HepG2 (cell line): ENCODE data around the gene GPR17. TPM values are rescaled to one million over a fixed set of nuclear protein-coding genes. Genes with fewer than 3 reads are reported as not detected.

ENCODE experiments used
- ATAC-seq: fragments of 200-7000 bp; cut with Tn5 transposase; 3 replicates; pipeline ENCODE4 v1.9.1; 2020; ENCODE audit warnings: mild to moderate bottlenecking, moderate library complexity
- BruUV-seq: library from RNA; stranded (reverse); fragments of 400-500 nt; replicated peaks from 2 replicates; lab custom pipeline; 2021; lab: Mats Ljungman, UMichigan
- CTCF ChIA-PET: fragments of 300-600 bp; formaldehyde crosslinking; extraction: SDS; loops from one replicate; lab custom pipeline; 2021; ENCODE audit warnings: low total read pairs, inconsistent platforms, low intra/inter-chr PET ratio; lab: Yijun Ruan, JAX
- POLR2A ChIA-PET: fragments of 350-600 bp; sonication (Branson Sonifier 250); formaldehyde crosslinking; loops from one replicate; lab custom pipeline; 2020; ENCODE audit warnings: antibody characterized with exemption, inconsistent platforms; lab: Yijun Ruan, JAX
- DNase-seq: peaks from one replicate; pipeline ENCODE4 v3.0.0-alpha.2; 2015; ENCODE audit warnings: low spot score
- FAIRE-seq: peaks from 3 replicates; lab custom pipeline; 2011; peaks lifted over from hg19 to GRCh38; lab: Jason Lieb, UNC
- H2AFZ ChIP-seq: one replicate; pipeline ENCODE4 v1.6.1; 2011; ENCODE audit warnings: low read length, inconsistent platforms
- H3K27ac ChIP-seq: fragments of 300-600 bp; 3 replicates; pipeline ENCODE4 v1.8.0; 2011; ENCODE audit warnings: mixed run types, mild to moderate bottlenecking, mixed read lengths, low read length, inconsistent platforms; ENCODE audit not compliant: insufficient read depth; ENCODE audit errors: extremely low read length
- H3K27me3 ChIP-seq, 2 experiments: fragments of 200-600 bp in 1 of 2; 2 replicates in 1 of 2; 3 replicates in 1 of 2; pipeline versions ENCODE4 v1.6.0 to v1.8.0; 2011; ENCODE audit warnings: low read length in 2 of 2, mild to moderate bottlenecking in 2 of 2, moderate library complexity in 2 of 2, inconsistent platforms in 1 of 2; ENCODE audit not compliant: insufficient read depth in 2 of 2, control insufficient read depth in 1 of 2
- H3K36me3 ChIP-seq, 2 experiments: fragments of 200-600 bp in 1 of 2; replicated peaks in 1 of 2; 2 replicates in 1 of 2; 3 replicates in 1 of 2; pipeline versions ENCODE4 v1.5.1 to v1.8.0; 2011; ENCODE audit warnings: low read length in 2 of 2, inconsistent platforms in 1 of 2; ENCODE audit not compliant: insufficient read depth in 2 of 2, control insufficient read depth in 1 of 2
- H3K4me1 ChIP-seq: 2 replicates; pipeline ENCODE4 v1.5.1; 2012; ENCODE audit warnings: low read length, inconsistent platforms; ENCODE audit not compliant: insufficient read depth
- H3K4me2 ChIP-seq: 2 replicates; pipeline ENCODE4 v1.6.0; 2011; ENCODE audit warnings: low read depth, low read length, inconsistent platforms
- H3K4me3 ChIP-seq, 3 experiments: fragments of 200-600 bp in 1 of 3; sonication (generic), shearing (Covaris generic) in 1 of 3; replicated peaks in 1 of 3; 2 replicates each; pipeline ENCODE4 v1.5.1; 2011 to 2016; ENCODE audit warnings: low read length in 3 of 3, inconsistent platforms in 2 of 3, low read depth in 2 of 3, mild to moderate bottlenecking in 2 of 3, control low read depth in 1 of 3, mixed read lengths in 1 of 3; ENCODE audit not compliant: insufficient read depth in 1 of 3
- H3K79me2 ChIP-seq: one replicate; pipeline ENCODE4 v1.6.1; 2011; ENCODE audit warnings: low read length, inconsistent platforms; ENCODE audit not compliant: insufficient read depth
- H3K9ac ChIP-seq: 2 replicates; pipeline ENCODE4 v1.6.0; 2011; ENCODE audit warnings: mild to moderate bottlenecking, low read depth, low read length, inconsistent platforms; ENCODE audit not compliant: insufficient read depth
- H3K9me3 ChIP-seq: 2 replicates; pipeline ENCODE4 v1.5.1; 2012; ENCODE audit warnings: mild to moderate bottlenecking, low read length
- H4K20me1 ChIP-seq: 2 replicates; pipeline ENCODE4 v1.6.0; 2011; ENCODE audit warnings: inconsistent platforms, mild to moderate bottlenecking, low read length, moderate library complexity; ENCODE audit not compliant: insufficient read depth
- ARNT ChIP-seq: fragments of 450-650 bp; IDR thresholded peaks from 2 replicates; pipeline ENCODE4 v1.6.1; 2017
- GATA4 ChIP-seq: sonication (generic); IDR thresholded peaks from 2 replicates; pipeline ENCODE4 v1.6.1; 2016; ENCODE audit warnings: antibody characterized with exemption, low read depth, borderline replicate concordance
- GATAD2A ChIP-seq: IDR thresholded peaks from 2 replicates; pipeline ENCODE4 v1.6.1; 2016
- HMG20B ChIP-seq: conservative IDR thresholded peaks from 2 replicates; pipeline ENCODE4 v1.6.1; 2016; ENCODE audit warnings: missing genetic modification reagents, missing compliant biosample characterization
- MLLT10 ChIP-seq: sonication (generic); formaldehyde crosslinking; IDR thresholded peaks from 2 replicates; pipeline ENCODE4 v1.4.0; 2020; ENCODE audit warnings: missing genetic modification reagents
- SMC3 ChIP-seq: IDR thresholded peaks from 2 replicates; pipeline ENCODE4 v1.6.1; 2011; ENCODE audit warnings: low read length, improper control_type of control experiment
- ZFP90 ChIP-seq: sonication (generic); formaldehyde crosslinking; IDR thresholded peaks from 2 replicates; pipeline ENCODE4 v1.8.0; 2022; ENCODE audit warnings: missing genetic modification reagents, mild to moderate bottlenecking, inconsistent platforms, borderline replicate concordance
- ZFX ChIP-seq: sonication (generic); formaldehyde crosslinking; IDR thresholded peaks from 2 replicates; pipeline ENCODE4 v1.4.0; 2020; ENCODE audit warnings: mild to moderate bottlenecking, low read depth, missing genetic modification reagents, moderate library complexity
- ZIK1 ChIP-seq: sonication (generic); formaldehyde crosslinking; IDR thresholded peaks from 2 replicates; pipeline ENCODE4 v1.5.0; 2020; ENCODE audit warnings: mild to moderate bottlenecking, low read depth, missing genetic modification reagents, borderline replicate concordance
- ZNF256 ChIP-seq: sonication (generic); formaldehyde crosslinking; conservative IDR thresholded peaks from 2 replicates; pipeline ENCODE4 v1.4.0; 2020; ENCODE audit warnings: missing genetic modification reagents
- ZNF556 ChIP-seq: sonication (generic); formaldehyde crosslinking; IDR thresholded peaks from 2 replicates; pipeline ENCODE4 v1.4.0; 2020; ENCODE audit warnings: mild to moderate bottlenecking, missing genetic modification reagents, borderline replicate concordance
- ZNF607 ChIP-seq: sonication (generic); formaldehyde crosslinking; IDR thresholded peaks from 2 replicates; pipeline ENCODE4 v1.5.1; 2020; ENCODE audit warnings: missing genetic modification reagents, mild to moderate bottlenecking, borderline replicate concordance
- WGBS: methylation state at CpG from one replicate; pipeline ENCODE4 v1.1.6; 2017; ENCODE audit warnings: low lambda C conversion rate; 5-methylcytosine and 5-hydroxymethylcytosine counted together
- in situ Hi-C: cut with HindIII; loops from 2 replicates; pipeline ENCODE4 v1.10.0; 2017; ENCODE audit warnings: low pct_unique_long_range_greater_than_20kb; ENCODE audit not compliant: extremely low pct_ligation_motif_present
- intact Hi-C: fragments of 100-400 bp; cut with micrococcal nuclease; formaldehyde crosslinking; loops from one replicate; pipeline ENCODE4 v1.10.0; 2022; ENCODE audit not compliant: unreplicated experiment
- polyA plus RNA-seq, 8 experiments: library from polyadenylated mRNA; depleted of rRNA in 3 of 8; stranded (reverse) in 7 of 8; unstranded in 1 of 8; fragments of >200 nt; fragmentation: Illumina TruSeq in 4 of 8; extraction: Trizol in 4 of 8; gene quantifications; 2 replicates each; pipeline versions ENCODE4 v1.2.1 to v1.2.3, GENCODE V29; 2011 to 2016; ENCODE audit warnings: low read depth in 4 of 8, missing spikeins in 1 of 8, mixed read lengths in 1 of 8; ENCODE audit not compliant: insufficient read depth in 1 of 8
- total RNA-seq, 5 experiments: library from RNA; depleted of rRNA; stranded (reverse); fragments of >200 nt; fragmentation: Illumina TruSeq; extraction: Trizol; gene quantifications; 2 replicates each; pipeline ENCODE4 v1.2.3, GENCODE V29; 2016; ENCODE audit warnings: low read depth in 1 of 5
- TF ChIP-seq, protein P1 (sequence below): sonication (generic); formaldehyde crosslinking; IDR thresholded peaks from 2 replicates; pipeline ENCODE4 v1.9.0; 2021; ENCODE audit warnings: missing genetic modification reagents, mild to moderate bottlenecking, borderline replicate concordance
- TF ChIP-seq, protein P2 (sequence below): IDR thresholded peaks from 2 replicates; pipeline ENCODE4 v1.6.1; 2018; ENCODE audit warnings: missing genetic modification reagents
- TF ChIP-seq, protein P3 (sequence below): sonication (generic); formaldehyde crosslinking; IDR thresholded peaks from 2 replicates; pipeline ENCODE4 v1.4.0; 2020; ENCODE audit warnings: missing genetic modification reagents, mild to moderate bottlenecking, borderline replicate concordance

GPR17 gene
- total and polyA plus RNA-seq, 2 of the 13 experiments (the other 11 are each of a cell fraction or from before 2014, with no cell fraction given) = not detected

DNA sequence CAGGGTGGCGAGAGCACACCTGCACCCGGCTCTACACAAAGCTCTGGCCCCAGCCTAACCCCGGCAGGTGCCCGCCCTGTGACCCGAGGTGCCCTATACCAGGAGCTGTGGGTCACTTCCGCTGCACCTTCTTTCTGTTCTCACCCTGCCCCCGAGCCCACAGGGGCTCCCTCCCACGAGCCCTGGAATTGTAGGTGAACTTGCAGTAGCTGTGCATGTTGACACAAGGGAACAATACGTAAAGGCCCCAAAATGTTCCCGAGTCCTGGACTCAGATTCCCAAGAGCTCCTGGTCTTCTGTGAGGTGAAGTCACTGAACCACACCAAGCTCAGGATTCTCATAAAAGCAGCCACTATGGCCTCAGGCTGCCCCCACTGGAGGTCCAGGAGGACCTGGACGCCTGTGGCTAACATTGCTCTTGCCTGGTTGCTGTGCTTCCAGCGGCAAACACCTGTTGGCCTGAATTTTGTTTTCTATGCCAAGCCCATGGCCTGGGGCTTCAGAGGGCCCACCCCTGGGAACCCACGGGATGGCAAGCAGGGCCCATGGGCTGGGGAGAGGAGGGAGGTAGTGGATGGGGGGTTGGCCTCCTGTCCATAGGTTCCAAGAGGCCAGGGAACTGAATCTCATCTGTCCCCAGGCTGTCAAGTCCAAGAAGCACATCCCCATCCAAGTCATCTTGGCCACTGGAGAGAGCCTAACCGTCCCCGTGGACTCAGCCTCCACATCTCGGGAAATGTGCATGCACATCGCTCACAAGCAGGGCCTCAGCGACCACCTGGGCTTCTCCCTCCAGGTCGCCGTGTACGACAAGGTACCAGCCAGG lies 23.2 kb upstream of the GPR17 start (continued):
- TF ChIP-seq, protein P1, sequence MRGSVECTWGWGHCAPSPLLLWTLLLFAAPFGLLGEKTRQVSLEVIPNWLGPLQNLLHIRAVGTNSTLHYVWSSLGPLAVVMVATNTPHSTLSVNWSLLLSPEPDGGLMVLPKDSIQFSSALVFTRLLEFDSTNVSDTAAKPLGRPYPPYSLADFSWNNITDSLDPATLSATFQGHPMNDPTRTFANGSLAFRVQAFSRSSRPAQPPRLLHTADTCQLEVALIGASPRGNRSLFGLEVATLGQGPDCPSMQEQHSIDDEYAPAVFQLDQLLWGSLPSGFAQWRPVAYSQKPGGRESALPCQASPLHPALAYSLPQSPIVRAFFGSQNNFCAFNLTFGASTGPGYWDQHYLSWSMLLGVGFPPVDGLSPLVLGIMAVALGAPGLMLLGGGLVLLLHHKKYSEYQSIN (CRISPR knock-in tag) = no peak
- TF ChIP-seq ZFX (CRISPR knock-in tag) = no peak
- no peak for TF ChIP-seq ZFP90 (CRISPR knock-in tag)
- TF ChIP-seq SMC3 = no peak
- TF ChIP-seq HMG20B (CRISPR knock-in tag) = no peak

DNA sequence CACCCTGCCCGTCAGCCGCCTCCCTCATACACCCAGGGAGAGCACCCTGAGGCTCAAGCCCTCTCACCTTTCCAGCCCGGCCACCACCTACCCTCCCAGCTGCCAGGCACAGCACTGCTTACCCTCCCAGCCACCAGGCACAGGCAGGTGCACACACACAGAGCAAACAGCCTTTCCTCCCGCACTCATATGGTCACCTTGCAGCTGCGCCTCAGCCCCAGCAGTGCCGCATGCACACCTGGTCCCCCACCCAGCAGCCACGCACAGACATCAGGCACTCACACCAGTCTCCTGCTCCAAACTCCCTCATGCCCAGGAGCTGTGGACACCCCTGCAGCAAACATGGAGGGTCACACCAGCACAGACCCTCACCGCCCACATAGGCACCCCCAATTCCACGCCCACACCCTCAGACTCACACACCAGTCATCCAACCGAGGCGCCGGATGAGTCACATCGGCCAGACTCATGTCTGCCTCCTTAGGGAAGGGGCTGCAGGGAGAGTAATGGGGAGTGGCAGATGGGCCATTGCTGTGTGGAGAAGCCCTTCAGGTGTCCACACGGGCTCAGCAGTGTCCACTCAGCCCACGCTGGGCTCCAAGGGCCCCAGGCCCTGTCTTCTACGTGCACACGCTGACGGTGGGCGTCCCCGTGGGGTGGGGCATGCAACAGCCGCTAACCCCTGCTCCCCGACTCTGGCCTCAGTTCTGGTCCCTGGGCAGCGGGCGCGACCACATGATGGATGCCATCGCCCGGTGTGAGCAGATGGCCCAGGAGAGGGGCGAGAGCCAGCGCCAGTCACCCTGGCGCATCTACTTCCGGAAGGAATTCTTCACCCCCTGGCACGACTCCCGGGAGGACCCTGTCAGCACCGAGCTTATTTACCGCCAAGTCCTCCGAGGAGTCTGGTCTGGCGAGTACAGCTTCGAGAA lies 22.3 kb upstream of the GPR17 start:
- ChIA-PET POLR2A (no interaction called here), CTCF (no interaction called here)
- BruUV-seq = no TSS peak
- H3K4me1 ChIP-seq = no peaks in the 10 kb centered on the region
- WGBS = 46% methylated on average over 37 of the region's 38 CpGs
- FAIRE-seq = no peak
- H3K4me3 ChIP-seq = no peak overlapping the region
- in situ Hi-C loops (no loop called here), intact Hi-C loops (no loop called here)
- H3K79me2 ChIP-seq = no peaks in the 10 kb centered on the region
- DNase-seq = no peak
- ATAC-seq = no peak
- H3K27ac ChIP-seq = no peak overlapping the region
- H3K36me3 ChIP-seq = no peaks in the 10 kb centered on the region
- peaks cover 31 to 87% of the 10 kb centered on the region in 2 experiments for H3K27me3 ChIP-seq
- H4K20me1 ChIP-seq = no peaks in the 10 kb centered on the region
- H3K4me2 ChIP-seq = no peak overlapping the region
- no peaks in the 10 kb centered on the region for H3K9me3 ChIP-seq
- no peak overlapping the region for H3K9ac ChIP-seq
- H2AFZ ChIP-seq = no peak overlapping the region
- TF ChIP-seq ZFX (CRISPR knock-in tag) (no peak), ZNF607 (CRISPR knock-in tag) (no peak), ZNF256 (CRISPR knock-in tag) (no peak), MLLT10 (CRISPR knock-in tag) (no peak), ZIK1 (CRISPR knock-in tag) (no peak), GATAD2A (no peak), ARNT (no peak), ZNF556 (CRISPR knock-in tag) (no peak), GATA4 (no peak)
- TF ChIP-seq, protein P2, sequence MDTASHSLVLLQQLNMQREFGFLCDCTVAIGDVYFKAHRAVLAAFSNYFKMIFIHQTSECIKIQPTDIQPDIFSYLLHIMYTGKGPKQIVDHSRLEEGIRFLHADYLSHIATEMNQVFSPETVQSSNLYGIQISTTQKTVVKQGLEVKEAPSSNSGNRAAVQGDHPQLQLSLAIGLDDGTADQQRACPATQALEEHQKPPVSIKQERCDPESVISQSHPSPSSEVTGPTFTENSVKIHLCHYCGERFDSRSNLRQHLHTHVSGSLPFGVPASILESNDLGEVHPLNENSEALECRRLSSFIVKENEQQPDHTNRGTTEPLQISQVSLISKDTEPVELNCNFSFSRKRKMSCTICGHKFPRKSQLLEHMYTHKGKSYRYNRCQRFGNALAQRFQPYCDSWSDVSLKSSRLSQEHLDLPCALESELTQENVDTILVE = no peak
- TF ChIP-seq, protein P3, sequence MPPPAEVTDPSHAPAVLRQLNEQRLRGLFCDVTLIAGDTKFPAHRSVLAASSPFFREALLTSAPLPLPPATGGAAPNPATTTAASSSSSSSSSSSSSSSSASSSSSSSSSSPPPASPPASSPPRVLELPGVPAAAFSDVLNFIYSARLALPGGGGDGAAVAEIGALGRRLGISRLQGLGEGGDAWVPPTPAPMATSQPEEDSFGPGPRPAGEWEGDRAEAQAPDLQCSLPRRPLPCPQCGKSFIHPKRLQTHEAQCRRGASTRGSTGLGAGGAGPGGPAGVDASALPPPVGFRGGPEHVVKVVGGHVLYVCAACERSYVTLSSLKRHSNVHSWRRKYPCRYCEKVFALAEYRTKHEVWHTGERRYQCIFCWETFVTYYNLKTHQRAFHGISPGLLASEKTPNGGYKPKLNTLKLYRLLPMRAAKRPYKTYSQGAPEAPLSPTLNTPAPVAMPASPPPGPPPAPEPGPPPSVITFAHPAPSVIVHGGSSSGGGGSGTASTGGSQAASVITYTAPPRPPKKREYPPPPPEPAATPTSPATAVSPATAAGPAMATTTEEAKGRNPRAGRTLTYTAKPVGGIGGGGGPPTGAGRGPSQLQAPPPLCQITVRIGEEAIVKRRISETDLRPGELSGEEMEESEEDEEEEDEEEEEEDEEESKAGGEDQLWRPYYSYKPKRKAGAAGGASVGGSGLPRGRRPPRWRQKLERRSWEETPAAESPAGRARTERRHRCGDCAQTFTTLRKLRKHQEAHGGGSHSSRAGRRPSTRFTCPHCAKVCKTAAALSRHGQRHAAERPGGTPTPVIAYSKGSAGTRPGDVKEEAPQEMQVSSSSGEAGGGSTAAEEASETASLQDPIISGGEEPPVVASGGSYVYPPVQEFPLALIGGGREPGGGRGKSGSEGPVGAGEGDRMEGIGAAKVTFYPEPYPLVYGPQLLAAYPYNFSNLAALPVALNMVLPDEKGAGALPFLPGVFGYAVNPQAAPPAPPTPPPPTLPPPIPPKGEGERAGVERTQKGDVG (CRISPR knock-in tag) = no peak
